GM23338 (cell line): Measurements from ENCODE around the gene SRA1. TPM values are rescaled to one million over a fixed set of nuclear protein-coding genes. Genes with fewer than 3 reads are reported as not detected.

Experiments used
- ATAC-seq: fragments of 200-7000 bp; cut with Tn5 transposase; 3 replicates; pipeline ENCODE4 v1.9.1; 2020
- DNase-seq: peaks from one replicate; pipeline ENCODE4 v3.0.0-alpha.2; 2015; ENCODE audit warnings: low spot score
- H2AFZ ChIP-seq: fragments of 200-600 bp; sonication (generic); 2 replicates; pipeline ENCODE4 v1.8.0; 2016; ENCODE audit warnings: antibody characterized with exemption, mild to moderate bottlenecking, moderate library complexity
- H3F3A ChIP-seq: fragments of 200-600 bp; sonication (generic); replicated peaks from 2 replicates; pipeline ENCODE4 v1.8.0; 2017; ENCODE audit warnings: antibody characterized with exemption, mixed run types, low read depth
- H3K27ac ChIP-seq: fragments of 200-600 bp; sonication (generic); 2 replicates; pipeline ENCODE4 v1.6.1; 2016; ENCODE audit warnings: low read depth
- H3K27me3 ChIP-seq: fragments of 200-600 bp; sonication (generic); 2 replicates; pipeline ENCODE4 v1.8.0; 2016; ENCODE audit warnings: mild to moderate bottlenecking, mixed run types, moderate library complexity; ENCODE audit not compliant: insufficient read depth
- H3K36me3 ChIP-seq: fragments of 200-600 bp; sonication (generic); 2 replicates; pipeline ENCODE4 v1.8.0; 2016; ENCODE audit warnings: mild to moderate bottlenecking; ENCODE audit not compliant: insufficient read depth
- H3K4me1 ChIP-seq: fragments of 200-600 bp; sonication (generic); 2 replicates; pipeline ENCODE4 v1.8.0; 2016; ENCODE audit warnings: mild to moderate bottlenecking, moderate library complexity; ENCODE audit not compliant: insufficient read depth
- H3K4me2 ChIP-seq: fragments of 200-600 bp; sonication (generic); 2 replicates; pipeline ENCODE4 v1.7.1; 2017; ENCODE audit warnings: mixed run types
- H3K4me3 ChIP-seq: fragments of 200-600 bp; sonication (generic); 2 replicates; pipeline ENCODE4 v1.6.1; 2016; ENCODE audit warnings: mixed run types
- H3K79me2 ChIP-seq: fragments of 200-600 bp; sonication (generic); replicated peaks from 2 replicates; pipeline ENCODE4 v1.8.0; 2017; ENCODE audit warnings: mild to moderate bottlenecking; ENCODE audit not compliant: insufficient read depth
- H3K9me2 ChIP-seq: fragments of 200-600 bp; sonication (generic); 2 replicates; pipeline ENCODE4 v1.8.0; 2017; ENCODE audit not compliant: insufficient read depth
- H4K20me1 ChIP-seq: fragments of 200-600 bp; sonication (generic); replicated peaks from 2 replicates; pipeline ENCODE4 v1.8.0; 2017; ENCODE audit warnings: mild to moderate bottlenecking; ENCODE audit not compliant: insufficient read depth
- H3K27ac Mint-ChIP-seq: 2 replicates; pipeline ENCODE4 v1.8.0; 2020; ENCODE audit warnings: inconsistent platforms, mild to moderate bottlenecking, moderate library complexity, mixed read lengths
- H3K27me3 Mint-ChIP-seq: 3 replicates; pipeline ENCODE4 v1.8.0; 2022; ENCODE audit warnings: low read depth, mild to moderate bottlenecking, moderate library complexity, mixed read lengths, inconsistent platforms; ENCODE audit not compliant: insufficient read depth, poor library complexity
- H3K36me3 Mint-ChIP-seq: 3 replicates; pipeline ENCODE4 v1.8.0; 2021; ENCODE audit warnings: low read depth, mild to moderate bottlenecking, inconsistent platforms, moderate library complexity, mixed read lengths
- H3K4me1 Mint-ChIP-seq: 3 replicates; pipeline ENCODE4 v1.8.0; 2020; ENCODE audit warnings: mild to moderate bottlenecking, inconsistent platforms, mixed read lengths
- H3K4me3 Mint-ChIP-seq: 3 replicates; pipeline ENCODE4 v1.8.0; 2021; ENCODE audit warnings: moderate library complexity, mild to moderate bottlenecking, inconsistent platforms, mixed read lengths
- H3K9me3 Mint-ChIP-seq: 3 replicates; pipeline ENCODE4 v1.8.0; 2020; ENCODE audit warnings: moderate library complexity, mild to moderate bottlenecking, inconsistent platforms, mixed read lengths
- CREB1 ChIP-seq: fragments of 250-450 bp; sonication (Bioruptor Pico); IDR thresholded peaks from 2 replicates; pipeline ENCODE4 v1.5.0; 2020; ENCODE audit warnings: low read depth, mild to moderate bottlenecking, moderate library complexity
- EZH2 ChIP-seq: fragments of 200-600 bp; sonication (generic); IDR thresholded peaks from one replicate; pipeline ENCODE4 v1.8.0; 2017; ENCODE audit warnings: antibody characterized with exemption, mild to moderate bottlenecking, low read depth; ENCODE audit not compliant: unreplicated experiment
- JUNB ChIP-seq: IDR thresholded peaks from one replicate; pipeline ENCODE4 v1.6.1; 2016; ENCODE audit warnings: antibody characterized with exemption; ENCODE audit not compliant: unreplicated experiment
- NANOG ChIP-seq: IDR thresholded peaks from 2 replicates; pipeline ENCODE4 v1.6.1; 2016; ENCODE audit warnings: antibody characterized with exemption, borderline replicate concordance
- POLR2AphosphoS5 ChIP-seq: IDR thresholded peaks from 2 replicates; pipeline ENCODE4 v1.6.1; 2016; ENCODE audit warnings: antibody characterized with exemption, low read depth
- STAT1 ChIP-seq: IDR thresholded peaks from one replicate; pipeline ENCODE4 v1.6.1; 2016; ENCODE audit warnings: antibody characterized with exemption; ENCODE audit not compliant: unreplicated experiment
- ZNF114 ChIP-seq: fragments of 250-450 bp; sonication (Bioruptor Pico); IDR thresholded peaks from 2 replicates; pipeline ENCODE4 v1.5.0; 2020; ENCODE audit warnings: mild to moderate bottlenecking, moderate library complexity
- ZNF331 ChIP-seq: fragments of 250-450 bp; sonication (Bioruptor Pico); IDR thresholded peaks from 2 replicates; pipeline ENCODE4 v1.5.0; 2020; ENCODE audit warnings: low read depth, mild to moderate bottlenecking, moderate library complexity
- polyA plus RNA-seq: library from polyadenylated mRNA; unstranded; fragments of >200 nt; fragmentation: Nextera tagmentation; extraction: Ambion mirVana; gene quantifications from 2 replicates; pipeline ENCODE4 v1.2.1, GENCODE V29; 2016
- total RNA-seq: library from RNA; depleted of rRNA; stranded (reverse); fragments of >200 nt; shearing (Covaris generic); gene quantifications from 2 replicates; pipeline ENCODE4 v1.2.3, GENCODE V29; 2014
- TF ChIP-seq, protein P1 (sequence below): IDR thresholded peaks from one replicate; pipeline ENCODE4 v1.6.1; 2018; ENCODE audit warnings: antibody characterized with exemption; ENCODE audit not compliant: unreplicated experiment
- TF ChIP-seq, protein P2 (sequence below): IDR thresholded peaks from 2 replicates; pipeline ENCODE4 v1.6.1; 2016; ENCODE audit warnings: antibody characterized with exemption

Gene SRA1
- total and polyA plus RNA-seq, 2 experiments from 2014 or later = 38.4 to 74.7 TPM

DNA sequence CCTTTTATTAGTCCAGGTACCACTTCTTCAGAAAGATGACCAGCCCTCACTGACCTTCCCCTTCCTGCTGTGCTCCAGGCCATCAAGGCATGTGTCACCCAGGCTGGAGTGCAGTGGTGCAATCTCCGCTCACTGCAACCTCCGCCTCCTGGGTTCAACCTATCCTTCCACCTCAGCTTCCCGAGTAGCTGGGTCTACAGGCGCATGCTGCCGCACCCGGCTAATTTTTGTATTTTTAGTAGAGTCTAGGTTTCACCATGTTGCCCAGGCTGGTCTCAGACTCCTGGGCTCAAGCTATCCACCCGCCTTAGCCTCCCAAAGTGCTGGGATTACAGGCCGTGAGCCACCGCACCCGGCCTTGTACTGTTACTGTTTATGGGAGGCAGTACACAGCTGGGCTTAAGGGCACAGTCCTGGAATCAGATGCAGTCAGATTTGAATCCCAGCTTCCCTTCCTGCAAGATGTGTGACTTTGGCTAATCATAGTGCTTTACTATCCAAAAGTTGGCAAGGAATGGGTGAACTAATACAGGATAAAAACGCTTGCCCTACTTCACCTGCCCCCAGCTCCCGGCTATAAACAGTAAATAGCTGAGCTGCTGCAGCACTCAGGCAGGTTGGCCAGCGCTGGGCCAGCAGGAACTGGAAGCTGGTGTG, 10.3 kb downstream of the SRA1 start (continued):
- TF ChIP-seq ZNF114 (CRISPR knock-in tag) = no peak
- TF ChIP-seq, protein P1, sequence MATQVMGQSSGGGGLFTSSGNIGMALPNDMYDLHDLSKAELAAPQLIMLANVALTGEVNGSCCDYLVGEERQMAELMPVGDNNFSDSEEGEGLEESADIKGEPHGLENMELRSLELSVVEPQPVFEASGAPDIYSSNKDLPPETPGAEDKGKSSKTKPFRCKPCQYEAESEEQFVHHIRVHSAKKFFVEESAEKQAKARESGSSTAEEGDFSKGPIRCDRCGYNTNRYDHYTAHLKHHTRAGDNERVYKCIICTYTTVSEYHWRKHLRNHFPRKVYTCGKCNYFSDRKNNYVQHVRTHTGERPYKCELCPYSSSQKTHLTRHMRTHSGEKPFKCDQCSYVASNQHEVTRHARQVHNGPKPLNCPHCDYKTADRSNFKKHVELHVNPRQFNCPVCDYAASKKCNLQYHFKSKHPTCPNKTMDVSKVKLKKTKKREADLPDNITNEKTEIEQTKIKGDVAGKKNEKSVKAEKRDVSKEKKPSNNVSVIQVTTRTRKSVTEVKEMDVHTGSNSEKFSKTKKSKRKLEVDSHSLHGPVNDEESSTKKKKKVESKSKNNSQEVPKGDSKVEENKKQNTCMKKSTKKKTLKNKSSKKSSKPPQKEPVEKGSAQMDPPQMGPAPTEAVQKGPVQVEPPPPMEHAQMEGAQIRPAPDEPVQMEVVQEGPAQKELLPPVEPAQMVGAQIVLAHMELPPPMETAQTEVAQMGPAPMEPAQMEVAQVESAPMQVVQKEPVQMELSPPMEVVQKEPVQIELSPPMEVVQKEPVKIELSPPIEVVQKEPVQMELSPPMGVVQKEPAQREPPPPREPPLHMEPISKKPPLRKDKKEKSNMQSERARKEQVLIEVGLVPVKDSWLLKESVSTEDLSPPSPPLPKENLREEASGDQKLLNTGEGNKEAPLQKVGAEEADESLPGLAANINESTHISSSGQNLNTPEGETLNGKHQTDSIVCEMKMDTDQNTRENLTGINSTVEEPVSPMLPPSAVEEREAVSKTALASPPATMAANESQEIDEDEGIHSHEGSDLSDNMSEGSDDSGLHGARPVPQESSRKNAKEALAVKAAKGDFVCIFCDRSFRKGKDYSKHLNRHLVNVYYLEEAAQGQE = no peak
- no peak for TF ChIP-seq JUNB
- no peak for TF ChIP-seq NANOG
- TF ChIP-seq STAT1 = no peak

DNA sequence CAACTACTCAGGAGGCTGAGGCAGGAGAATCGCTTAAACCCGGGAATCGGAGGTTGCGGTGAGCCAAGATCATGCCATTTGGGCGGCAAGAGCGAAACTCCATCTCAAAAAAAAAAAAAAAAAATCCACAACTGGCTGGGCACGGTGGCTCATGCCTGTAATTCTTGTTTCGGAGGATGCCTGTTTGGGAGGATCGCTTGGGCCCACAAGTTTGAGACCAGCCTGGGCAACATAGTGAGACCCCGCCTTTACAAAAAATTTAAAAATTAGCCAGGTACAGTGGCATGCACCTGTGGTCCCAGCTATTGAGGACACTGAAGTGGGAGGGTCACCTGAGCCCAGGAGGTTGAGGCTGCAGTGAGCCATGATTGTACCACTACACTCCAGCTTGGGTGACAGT, 11.7 kb downstream of the SRA1 start:
- Histone ChIP-seq H2AFZ (no peak overlapping the region), H3K4me3 (no peak overlapping the region), H3K27me3 (no peaks in the 10 kb centered on the region), H3F3A (peaks cover 17% of the 10 kb centered on the region), H3K4me2 (no peak overlapping the region), H3K79me2 (no peaks in the 10 kb centered on the region), H3K4me1 (peaks cover 26% of the 10 kb centered on the region), H3K27ac (peak overlapping the region; percentile 92; the same call in 1 of the 2 replicates), H3K9me2 (no peaks in the 10 kb centered on the region), H3K36me3 (peaks cover 29% of the 10 kb centered on the region), H4K20me1 (peaks cover 2% of the 10 kb centered on the region)
- DNase-seq (no peak), ATAC-seq (no peak)
- no peaks in the 10 kb centered on the region for H3K9me3 Mint-ChIP-seq
- no peak overlapping the region for H3K4me3 Mint-ChIP-seq
- H3K4me1 Mint-ChIP-seq = peaks cover 24% of the 10 kb centered on the region
- peaks cover 17% of the 10 kb centered on the region for H3K27me3 Mint-ChIP-seq
- H3K36me3 Mint-ChIP-seq = peaks cover 55% of the 10 kb centered on the region
- no peak overlapping the region for H3K27ac Mint-ChIP-seq
- no peak for TF ChIP-seq ZNF331
- TF ChIP-seq CREB1 = no peak
- TF ChIP-seq STAT1 = no peak
- TF ChIP-seq, protein P2, sequence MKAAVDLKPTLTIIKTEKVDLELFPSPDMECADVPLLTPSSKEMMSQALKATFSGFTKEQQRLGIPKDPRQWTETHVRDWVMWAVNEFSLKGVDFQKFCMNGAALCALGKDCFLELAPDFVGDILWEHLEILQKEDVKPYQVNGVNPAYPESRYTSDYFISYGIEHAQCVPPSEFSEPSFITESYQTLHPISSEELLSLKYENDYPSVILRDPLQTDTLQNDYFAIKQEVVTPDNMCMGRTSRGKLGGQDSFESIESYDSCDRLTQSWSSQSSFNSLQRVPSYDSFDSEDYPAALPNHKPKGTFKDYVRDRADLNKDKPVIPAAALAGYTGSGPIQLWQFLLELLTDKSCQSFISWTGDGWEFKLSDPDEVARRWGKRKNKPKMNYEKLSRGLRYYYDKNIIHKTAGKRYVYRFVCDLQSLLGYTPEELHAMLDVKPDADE = no peak
- TF ChIP-seq, protein P1 = no peak
- TF ChIP-seq EZH2 = no peak
- TF ChIP-seq ZNF114 (CRISPR knock-in tag) = no peak
- TF ChIP-seq POLR2AphosphoS5 = no peak
